NCI-H82 treated with DMSO at 0.1 percent for 48 hours (cell line): ENCODE measurements around the gene CKLF.
"Not testable (repeated sequence)": the region's sequence is repeated elsewhere in the genome, so short reads cannot be mapped to it uniquely, and the experiment has no call there.

Experiments used
- DNase-seq: peaks from one replicate; lab custom pipeline; 2025; ENCODE audit not compliant: unreplicated experiment; lab: John Stamatoyannopoulos, UW

The CKLF gene

DNA sequence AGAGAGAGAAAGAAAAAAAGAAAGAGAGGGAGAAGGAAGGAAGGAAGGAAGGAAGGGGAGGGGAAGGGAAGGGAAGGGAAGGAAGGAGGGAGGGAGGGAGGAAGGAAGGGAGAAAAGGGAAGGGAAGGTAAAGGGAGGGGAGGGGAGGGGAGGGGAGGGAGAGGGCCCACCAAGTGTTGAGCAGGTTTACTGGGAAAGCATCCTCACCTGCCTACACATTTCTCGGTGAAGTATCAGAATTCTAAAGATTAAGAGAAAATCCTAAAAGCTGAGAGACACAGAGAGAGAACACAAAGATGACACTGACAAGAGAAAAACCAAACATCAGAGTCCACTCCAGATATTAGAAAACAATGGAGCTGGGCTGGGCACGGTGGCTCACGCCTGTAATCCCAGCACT is 39.9 kb downstream of the CKLF start:
- DNase-seq, result no peak

DNA sequence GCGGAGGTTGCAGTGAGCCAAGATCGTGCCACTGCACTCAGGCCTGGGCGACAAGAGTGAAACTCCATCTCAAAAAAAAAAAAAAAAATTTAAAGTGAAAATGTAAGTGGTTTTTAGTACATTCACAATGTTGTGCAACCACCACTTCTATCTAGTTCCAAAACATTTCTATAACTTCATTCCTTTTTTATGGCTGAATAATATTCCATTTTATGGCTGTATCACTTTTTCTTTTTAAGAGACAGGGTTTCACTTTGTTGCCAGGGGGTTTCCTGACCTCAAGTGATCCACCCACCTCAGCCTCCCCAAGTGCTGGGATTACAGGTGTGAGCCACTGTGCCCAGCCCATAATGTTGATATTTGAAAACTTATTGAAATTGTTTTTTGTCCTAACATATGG is 40.4 kb downstream of the CKLF start:
- DNase-seq, result no peak

DNA sequence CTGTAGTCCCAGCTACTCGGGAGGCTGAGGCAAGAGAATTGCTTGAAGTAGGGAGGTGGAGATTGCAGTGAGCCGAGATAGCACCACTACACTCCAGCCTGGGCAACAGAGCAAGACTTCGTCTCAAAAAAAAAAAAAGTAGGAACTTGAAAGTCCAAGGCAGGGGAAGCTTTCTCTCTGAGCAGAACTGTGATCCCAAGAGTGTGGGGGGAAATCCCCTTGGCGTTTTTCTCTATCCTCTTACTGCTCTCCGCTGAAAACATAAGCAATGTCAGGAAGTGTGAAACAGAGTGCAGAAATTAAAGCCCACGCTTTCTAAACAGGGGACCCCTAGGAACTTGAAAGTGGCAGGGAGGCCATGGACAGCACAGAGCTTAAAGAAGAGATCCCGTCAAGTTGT is 42.4 kb downstream of the CKLF start:
- DNase-seq, result no peak

DNA sequence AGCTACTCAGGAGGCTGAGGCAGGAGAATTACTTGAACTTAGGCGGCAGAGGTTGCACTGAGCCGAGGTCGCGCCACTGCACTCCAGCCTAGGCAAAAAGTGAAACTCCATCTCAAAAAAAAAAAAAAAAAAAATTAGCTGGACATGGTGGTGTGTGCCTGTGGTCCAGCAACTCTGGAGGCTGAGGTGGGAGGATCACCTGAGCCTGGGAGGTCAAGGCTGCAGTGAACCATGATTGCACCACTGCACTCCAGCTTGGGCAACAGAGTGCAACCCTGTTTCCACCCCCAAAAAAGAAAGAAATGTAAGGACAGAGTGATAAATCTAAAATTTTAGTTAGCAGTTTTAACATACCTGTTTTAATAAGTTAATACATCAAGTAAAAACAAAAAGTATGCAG is 44.2 kb downstream of the CKLF start:
- DNase-seq, result not testable (repeated sequence)

DNA sequence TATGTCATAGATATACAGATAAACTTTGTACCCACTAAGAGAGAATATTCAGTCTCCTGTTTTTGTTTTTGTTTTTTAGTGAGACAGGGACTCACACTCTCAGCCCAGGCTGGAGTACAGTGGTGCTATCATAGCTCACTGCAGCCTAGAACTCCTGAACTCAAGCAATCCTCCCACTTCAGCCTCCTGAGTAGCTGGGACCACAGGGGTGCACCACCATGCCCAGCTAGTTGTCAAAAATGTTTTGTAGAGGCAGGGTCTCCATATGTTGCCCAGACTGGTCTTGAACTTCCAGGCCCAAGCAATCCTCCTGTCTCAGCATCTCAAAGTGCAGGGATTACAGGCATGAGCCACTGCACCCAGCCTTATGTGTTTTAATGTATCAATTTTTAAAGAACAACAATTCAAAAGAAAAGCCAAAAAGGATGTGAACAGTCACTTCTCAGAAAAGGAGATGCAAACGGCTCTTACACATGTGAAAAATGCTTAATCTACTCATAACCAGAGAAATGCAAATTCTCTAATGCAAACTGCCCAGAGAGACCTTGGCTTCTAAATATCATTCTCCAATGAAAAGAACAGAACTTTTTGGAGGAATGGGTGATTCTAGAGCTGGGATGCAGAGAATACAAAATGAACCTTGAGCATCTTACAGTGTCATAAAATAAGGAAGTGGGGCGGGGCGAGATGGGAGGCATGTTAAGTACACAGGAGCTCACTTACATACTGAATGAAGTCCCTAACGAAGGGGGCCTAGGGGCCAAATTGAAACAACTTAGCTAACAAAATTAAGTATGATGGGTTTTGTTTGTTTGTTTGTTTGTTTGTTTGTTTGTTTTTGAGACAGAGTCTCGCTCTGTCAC is 44.8 kb downstream of the CKLF start:
- no peak for DNase-seq

DNA sequence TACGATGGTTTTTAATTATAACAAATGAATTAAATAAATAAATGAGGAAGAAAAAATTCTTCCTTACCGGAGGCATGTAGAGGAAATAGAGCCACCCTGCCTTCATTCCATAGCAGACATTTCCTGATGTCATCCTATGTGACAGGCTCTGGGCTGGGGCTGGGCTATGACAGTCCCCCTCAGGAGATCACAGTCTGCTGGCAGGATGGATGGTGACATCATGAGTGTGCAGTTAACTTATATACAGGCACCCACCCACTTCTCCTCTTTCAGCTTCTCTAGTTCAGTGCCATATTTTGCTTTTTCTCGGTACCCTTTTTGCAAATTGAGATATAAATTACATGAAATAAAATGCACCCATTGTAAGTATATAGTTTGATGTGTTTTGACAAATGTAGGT is 45.7 kb downstream of the CKLF start:
- no peak for DNase-seq

DNA sequence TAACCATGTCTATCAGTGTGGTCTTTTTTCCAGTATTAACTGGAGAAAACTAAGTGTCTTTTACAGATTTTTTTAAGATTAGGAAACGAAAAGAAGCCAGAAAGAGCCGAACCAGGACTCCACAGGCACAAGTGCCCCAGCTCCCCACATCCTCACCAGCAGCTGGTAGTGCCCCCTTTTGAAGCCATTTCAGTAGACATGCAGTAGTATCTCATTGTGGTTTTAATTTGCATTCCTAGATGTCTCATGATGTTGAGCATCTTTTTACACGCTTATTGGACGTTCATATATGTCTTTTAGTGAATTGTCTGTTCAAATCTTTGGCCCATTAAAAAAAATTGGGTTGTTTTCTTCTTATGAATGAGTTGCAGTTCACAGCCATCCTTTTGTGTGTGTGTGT is 47.4 kb downstream of the CKLF start:
- DNase-seq, result no peak

DNA sequence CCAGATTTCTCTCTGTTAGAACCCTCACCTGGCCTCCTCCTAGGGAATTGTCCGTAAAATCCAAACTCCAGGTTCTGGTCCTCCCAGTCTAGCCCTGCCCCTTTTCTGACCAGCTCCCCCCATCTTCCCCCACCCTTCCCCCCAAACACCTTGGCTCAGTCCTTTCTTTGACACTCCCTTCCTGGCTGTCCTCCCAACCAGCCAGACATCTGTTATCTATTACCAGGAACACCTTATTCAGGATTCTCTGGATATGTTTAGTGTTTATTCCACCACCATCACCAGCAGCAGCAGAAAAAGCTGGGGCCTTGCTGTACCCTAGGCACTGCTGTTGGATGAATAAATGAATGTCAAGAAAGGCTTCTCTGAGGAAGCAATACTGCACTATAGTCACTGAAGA is 48.1 kb downstream of the CKLF start:
- no peak for DNase-seq

DNA sequence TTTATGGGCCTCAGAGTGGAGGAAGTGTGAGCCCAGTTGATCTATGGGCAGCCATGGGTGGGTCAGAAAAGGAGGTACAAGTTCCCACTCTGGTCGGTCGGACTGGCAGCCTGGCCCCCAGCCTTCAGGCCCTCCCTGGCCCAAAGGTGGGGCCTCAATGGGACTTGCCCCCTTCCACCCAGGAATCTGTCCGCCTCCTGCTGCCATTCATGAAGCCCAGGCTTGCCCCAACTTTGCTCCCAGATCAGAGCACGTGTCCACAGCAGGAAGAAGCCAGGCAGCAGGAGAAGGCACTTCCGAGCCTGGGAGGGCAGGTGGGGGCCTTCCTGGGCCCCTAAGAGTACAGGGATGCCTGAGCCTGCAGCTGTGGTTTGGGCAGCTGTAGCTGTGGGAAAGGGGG is 49.1 kb downstream of the CKLF start:
- DNase-seq, result no peak

DNA sequence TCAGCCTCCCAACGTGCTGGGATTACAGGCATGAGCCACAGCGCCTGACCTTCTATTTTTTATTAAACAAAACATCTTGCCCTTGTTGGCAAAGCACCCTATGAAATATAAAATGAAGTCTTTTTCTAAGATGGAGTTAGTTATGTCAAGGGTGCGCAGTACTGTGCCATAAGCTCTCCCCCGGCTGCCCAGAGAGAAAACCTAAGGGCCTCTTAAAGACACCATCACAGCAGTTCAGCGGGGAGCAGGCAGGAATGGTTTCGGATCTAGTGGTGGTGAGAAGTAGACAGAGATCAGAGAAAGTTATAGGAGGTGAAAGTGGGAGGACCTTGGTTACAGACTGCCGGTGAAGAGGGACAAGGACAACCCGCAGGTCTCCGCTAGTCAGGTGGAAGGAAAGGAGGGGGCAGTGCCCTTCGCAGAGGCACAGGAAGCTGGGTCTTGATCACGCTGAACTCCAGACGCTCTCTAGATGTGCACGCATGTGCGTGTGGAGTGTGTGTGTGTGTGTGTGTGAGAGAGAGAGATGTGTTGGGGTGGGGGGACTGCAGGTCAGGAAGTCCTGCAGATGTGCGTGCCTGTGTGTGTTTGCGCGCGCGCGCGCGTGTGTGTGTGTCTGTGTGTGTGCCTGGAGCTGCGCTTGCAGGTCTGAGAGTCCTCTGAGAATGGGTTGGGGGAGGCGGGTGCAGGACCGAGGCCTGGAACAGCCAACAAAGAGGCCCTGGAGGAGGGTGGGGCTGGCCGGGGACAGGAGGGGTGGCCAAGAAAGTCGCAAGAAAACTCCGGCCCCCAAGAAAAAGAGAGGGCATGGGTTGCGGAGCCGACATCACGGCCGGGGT is 51.4 kb downstream of the CKLF start:
- DNase-seq, result no peak

DNA sequence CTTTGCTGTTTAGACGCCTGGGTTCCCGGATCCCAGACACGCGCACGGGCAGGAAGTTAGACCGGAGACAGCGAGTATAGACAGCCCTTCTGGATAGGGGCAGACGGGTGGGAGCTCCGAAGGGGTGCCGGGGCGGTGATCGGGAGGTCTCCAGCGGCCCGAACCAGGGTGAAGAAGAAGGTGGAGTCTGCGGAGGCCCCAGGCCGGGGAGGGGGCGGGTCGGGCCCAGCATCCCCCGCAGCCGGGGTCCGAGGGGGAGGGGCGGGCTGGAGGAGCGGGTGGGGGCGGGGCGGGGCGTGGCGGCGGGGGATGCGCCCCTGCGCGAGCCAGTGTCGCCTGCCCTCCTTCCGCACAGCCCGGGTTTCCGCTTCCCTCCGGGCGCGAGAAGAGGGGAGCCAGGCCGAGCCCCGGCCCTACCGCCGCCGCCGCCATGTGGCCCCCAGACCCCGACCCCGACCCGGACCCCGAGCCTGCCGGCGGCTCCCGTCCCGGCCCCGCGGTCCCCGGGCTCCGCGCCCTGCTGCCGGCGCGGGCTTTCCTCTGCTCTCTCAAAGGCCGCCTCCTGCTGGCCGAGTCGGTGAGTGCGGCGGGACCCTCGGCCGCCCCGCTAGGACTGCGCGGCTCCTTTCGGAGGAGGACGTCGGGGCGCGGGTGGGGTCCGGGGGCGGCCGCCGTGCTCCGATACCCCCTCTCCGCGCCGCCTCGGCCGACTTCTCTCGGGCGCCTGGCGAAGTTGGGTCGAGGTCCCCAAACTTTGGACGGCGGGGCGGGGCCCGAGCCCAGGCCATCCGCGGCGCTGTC is 52.2 kb downstream of the CKLF start, which contains the start of gene CMTM3:
CMTM3 (plus strand) TSS at position 329 of the 801 bp plus-strand sequence; CDS start at position 431, 102 bp downstream.
- no peak for DNase-seq

DNA sequence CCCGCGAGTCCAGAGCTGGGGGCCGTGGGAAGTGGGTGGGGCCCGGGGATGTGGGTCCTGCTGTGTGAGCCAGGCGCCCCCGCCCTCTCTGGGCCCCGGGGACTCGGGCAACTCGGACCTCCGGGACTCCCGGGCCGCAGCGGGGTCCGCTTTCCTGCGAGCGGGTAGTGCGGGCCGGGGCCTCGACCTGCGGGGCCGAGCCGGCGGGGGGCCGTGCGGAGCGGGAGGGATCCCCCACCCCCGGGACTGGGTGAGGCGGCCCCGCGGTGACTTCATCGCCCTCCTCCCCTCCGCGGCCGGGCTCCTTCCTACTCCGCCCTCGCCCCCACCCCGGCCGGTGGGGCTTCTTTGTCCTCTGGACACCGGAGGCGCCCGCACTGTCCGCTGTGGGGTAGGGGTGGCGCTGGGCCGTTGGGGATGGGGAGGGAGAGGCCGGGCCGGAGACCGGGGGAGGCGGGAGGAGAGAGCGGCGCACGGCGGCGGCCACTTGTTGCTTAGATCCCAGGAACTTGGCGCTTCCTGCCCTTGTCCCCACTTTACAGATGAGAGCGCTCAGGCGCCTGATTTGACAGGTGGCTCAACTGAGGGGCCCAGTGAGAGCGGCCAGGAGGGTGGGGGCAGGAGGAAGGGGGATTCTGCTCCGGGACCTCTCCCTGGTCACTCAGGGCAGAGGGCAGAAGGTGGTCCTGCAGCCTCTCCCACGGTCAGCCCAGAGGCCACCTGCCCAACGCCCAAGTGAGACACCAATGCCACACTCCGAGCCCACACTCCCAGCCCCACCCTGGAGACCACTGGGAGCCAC is 53.0 kb downstream of the CKLF start:
- DNase-seq, result no peak

DNA sequence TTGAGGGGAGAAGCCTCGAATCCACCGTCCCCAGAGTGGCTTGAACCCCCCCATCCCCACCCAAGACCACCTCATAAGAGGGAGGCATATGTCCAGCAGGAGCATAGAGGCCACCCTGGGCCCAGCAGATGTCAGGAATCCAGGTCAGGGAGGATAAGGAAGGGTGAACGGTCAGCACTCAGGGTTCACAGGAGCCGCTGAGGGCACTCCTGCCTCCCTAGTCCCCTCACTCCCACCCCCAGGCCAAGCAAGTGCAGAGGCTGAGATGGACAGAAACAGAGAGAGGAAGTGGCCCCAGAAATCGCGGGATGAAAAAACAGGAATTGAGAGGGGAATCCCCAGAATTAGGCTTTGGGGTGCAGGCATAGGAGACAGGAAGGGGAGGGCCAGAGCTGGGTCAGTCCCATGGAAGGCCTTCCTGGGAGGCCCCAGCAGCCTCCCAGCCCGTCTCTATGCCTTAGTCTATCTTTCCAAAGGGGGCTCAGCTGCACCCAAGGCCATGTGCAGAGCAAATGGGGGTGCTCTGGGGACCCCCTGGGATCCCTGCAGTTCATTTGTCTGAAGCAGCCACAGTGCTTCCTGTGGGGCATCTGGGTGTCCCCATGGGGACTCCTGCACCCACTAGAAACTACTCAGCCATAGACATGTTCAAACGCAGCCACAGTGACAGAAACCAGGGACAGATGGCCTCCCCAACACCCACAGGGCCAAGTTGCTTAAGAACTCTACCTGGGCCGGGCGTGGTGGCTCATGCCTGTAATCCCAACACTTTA is 53.8 kb downstream of the CKLF start:
- DNase-seq, result no peak

DNA sequence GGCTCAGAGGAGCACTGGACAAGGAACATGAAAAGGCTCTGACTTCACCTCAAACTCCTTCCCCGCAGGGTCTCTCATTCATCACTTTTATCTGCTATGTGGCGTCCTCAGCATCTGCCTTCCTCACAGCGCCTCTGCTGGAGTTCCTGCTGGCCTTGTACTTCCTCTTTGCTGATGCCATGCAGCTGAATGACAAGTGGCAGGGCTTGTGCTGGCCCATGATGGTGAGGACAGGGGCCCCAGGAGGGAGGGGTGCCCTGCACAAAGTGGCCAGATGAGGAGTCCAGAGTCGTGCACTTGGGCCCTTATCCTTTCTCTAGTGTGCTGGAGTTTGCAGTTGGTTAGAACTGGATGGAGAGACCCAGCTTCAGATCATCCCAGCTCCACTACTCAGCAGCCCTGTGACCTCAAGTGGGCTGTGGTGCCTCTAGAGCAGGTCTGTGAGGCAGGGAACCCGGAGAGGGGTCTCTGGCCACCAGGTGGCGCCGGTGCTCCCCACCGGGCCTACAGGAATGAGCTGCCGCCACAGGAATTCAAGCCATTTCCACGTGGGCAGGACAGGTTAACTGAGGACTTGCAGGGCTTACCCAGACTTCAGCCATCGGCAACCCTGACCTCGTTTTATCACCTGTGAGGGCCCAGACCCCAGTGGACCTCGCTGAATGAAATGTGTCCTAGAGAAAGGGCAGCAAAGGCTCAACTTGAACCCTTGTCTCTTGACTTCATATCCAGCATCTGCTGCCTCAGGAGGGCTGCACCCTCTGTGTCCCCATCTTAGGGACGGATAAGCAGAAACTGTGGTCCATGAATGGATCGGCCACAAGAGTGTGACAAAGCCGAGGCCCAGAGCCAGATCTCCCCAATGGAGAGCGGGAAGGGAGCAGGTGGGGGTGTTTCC is 56.1 kb downstream of the CKLF start:
- peak; percentile 46 for DNase-seq

DNA sequence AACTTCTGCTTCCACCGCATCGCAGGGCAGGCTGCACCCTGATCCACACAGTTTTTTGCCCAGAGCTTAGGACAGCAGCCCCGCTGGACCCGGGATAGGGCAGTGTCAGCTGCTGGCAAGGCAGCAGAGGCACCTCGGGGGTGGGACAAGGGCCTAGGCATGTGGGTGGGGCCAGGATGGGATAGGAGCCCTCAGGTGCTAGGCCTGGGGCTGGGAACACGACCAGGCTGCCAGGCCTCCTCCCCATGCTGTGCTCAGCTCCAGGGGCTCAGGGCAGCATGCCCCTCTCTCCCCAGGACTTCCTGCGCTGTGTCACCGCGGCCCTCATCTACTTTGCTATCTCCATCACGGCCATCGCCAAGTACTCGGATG is 56.7 kb downstream of the CKLF start:
- DNase-seq, result no peak

DNA sequence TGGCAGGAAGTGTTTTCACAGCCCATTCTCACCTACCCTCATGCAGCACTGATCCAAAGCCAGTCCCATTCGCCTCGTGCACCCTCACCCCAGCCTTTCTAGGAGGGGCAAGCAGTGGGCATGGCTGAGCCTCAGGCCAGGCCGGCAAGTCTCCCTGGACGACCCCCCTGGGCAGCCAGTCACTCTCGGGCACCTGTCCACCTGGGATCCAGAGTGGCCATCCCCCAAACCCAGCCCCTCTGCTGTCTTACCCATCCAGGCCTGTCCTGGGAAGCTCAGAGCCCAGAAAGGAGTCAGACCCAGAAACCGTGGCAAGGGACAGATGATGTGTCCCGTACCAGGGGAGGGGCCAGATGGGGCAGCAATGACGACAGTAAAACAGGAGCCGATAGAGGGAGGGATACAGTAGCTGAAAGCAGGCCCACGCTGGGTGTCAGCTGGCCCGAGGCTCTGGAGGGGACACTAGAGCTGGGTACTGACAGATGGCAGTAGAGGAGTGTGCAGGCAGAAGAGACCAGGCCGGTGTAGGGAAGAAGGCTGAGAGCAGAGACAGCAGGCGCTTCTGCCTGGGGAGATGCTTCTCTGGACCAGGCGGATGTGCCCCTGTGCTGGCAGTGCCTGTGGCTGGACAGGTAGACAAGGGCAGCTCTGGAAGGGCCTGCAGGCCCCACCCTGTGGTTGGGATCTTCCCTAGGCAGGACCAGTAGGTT is 57.9 kb downstream of the CKLF start:
- no peak for DNase-seq

DNA sequence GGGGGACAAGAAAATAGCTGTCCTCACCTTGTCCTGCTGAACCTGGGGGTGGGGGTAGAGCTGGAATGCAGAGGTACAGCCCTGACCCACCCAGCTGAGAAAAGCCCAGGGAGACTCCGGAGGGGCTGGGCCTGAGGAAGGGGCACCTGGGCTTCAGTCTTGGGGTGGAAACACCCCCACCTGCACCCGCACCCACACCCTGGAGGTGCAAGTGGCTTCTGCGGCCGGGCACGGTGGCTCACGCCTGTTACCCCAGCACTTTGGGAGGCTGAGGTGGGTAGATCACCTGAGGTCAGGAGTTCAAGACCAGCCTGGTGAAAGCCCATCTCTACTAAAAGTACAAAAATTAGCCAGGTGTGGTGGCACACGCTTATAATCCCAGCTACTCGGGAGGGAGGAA is 59.5 kb downstream of the CKLF start:
- not testable (repeated sequence) for DNase-seq

DNA sequence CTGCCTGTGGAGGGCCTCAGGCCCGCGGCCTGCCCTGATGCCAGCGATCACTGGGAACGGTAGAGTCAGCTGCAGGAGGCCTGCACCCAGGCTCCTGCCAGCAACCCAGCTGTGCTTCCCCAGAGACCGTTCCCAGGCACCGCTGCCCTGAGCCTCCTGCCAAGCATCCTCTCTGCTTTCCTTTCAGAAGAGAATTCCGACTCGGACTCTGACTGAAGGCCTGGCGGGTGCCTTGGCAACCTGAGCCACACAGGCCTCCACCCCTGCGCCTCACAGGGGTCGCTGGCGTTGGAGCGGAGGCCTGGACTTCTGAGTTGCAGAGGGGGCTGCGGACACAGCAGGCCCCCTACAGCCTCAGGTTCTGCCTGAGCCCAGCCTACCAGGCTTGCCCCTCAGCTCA is 60.0 kb downstream of the CKLF start:
- DNase-seq, result no peak
